GM12892 (cell line): ENCODE results near the gene GSX1.

ENCODE experiments used
- POLR2A ChIP-seq: IDR thresholded peaks from 2 replicates; pipeline ENCODE4 v1.6.1; 2011; ENCODE audit warnings: low read depth, low read length, control low read depth
- POLR2AphosphoS5 ChIP-seq: IDR thresholded peaks from 2 replicates; pipeline ENCODE4 v1.6.1; 2011; ENCODE audit warnings: low read depth, low read length, control low read depth

GRCh38 chr13:27797228-27797624 lies 4.9 kb downstream of the GSX1 start:
- TF ChIP-seq POLR2A, result no peak
- TF ChIP-seq POLR2AphosphoS5, result no peak
